Activated T-cell treated with anti-CD3 and anti-CD28 coated beads, Interleukin-2, amount 50 U/mL, for 72 hours (primary cell): Measurements from ENCODE around the gene P2RX2. TPM values are rescaled to one million over a fixed set of nuclear protein-coding genes. Genes with fewer than 3 reads are reported as not detected.

Experiments
- ATAC-seq, 2 donors: fragments of 150-1000 bp; cut with Tn5 transposase; replicated peaks in 1 of 2; 2 replicates each; pipeline ENCODE4 v1.10.0; 2021; ENCODE audit warnings: moderate library complexity in 2 of 2, mild to moderate bottlenecking in 1 of 2
- DNase-seq, 2 donors: peaks; one replicate each; pipeline ENCODE4 v3.0.0; 2021 to 2022; ENCODE audit warnings: mixed read lengths in 1 of 2
- H3K27ac Mint-ChIP-seq: one replicate; pipeline ENCODE4 v1.8.0; 2022; ENCODE audit warnings: mild to moderate bottlenecking, moderate library complexity, mixed read lengths
- H3K27me3 Mint-ChIP-seq: one replicate; pipeline ENCODE4 v1.8.0; 2022; ENCODE audit warnings: low read depth, mixed read lengths
- H3K36me3 Mint-ChIP-seq, 2 donors: one replicate each; pipeline ENCODE4 v1.8.0; 2022; ENCODE audit warnings: mixed read lengths in 2 of 2, mild to moderate bottlenecking in 1 of 2; ENCODE audit not compliant: insufficient read depth in 2 of 2
- H3K4me1 Mint-ChIP-seq: one replicate; pipeline ENCODE4 v1.8.0; 2022; ENCODE audit warnings: low read depth, mixed read lengths
- H3K4me3 Mint-ChIP-seq, 2 donors: one replicate each; pipeline ENCODE4 v1.8.0; 2022; ENCODE audit warnings: mild to moderate bottlenecking in 2 of 2, mixed read lengths in 2 of 2, moderate library complexity in 2 of 2
- H3K9me3 Mint-ChIP-seq, 2 donors: one replicate each; pipeline ENCODE4 v1.8.0; 2022; ENCODE audit warnings: mixed read lengths in 2 of 2
- total RNA-seq, 2 donors: library from RNA; stranded (reverse); gene quantifications; one replicate each; pipeline ENCODE4 v1.2.3, GENCODE V29; 2022

The P2RX2 gene
- total RNA-seq, 2 donors from 2014 or later: not detected

DNA sequence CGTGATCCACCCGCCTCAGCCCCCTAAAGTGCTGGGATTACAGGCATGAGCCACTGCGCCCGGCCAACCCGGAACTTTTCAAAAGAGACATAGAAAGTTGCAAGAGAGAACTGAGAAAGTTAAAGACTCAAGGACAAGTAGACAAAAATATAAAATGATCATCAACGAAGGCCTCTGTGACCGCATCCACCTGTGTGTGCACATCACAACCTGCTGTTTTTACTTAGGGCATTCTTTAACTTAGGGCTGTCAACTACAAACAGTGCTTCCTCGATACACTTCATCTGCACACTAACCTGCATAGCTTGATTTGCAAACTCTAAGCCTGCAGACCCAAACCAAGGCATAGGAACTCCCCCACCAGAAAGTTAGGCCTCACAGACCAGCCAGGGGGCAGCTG lies 14.8 kb downstream of the P2RX2 start:
- no peak for DNase-seq
- Mint-ChIP-seq H3K27me3 (no peaks in the 10 kb centered on the region), H3K27ac (no peak overlapping the region), H3K4me1 (no peaks in the 10 kb centered on the region), H3K36me3 (peaks cover 5 to 57% of the 10 kb centered on the region in 2 donors), H3K4me3 (no peak overlapping the region), H3K9me3 (no peaks in the 10 kb centered on the region)
- no peak for ATAC-seq

DNA sequence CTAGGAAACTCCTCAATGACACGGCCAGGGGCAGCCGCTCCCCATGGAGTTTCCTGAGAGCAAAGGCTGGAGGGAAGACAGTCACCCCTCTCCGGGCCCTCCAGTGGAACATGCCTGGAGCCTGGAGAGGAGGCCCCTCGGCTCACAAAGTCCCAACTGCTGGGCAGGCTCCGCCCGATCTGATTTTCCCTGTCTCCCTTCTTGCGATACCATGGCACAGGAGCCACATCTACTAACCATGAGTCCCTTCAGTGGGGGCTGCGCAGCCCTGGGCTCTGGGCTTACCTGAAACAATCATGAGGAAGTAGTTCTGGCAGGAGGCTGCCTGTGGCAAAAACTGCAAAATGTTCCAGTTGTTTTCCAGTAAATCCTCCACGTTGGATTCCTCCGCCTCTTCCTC lies 15.3 kb downstream of the P2RX2 start:
- DNase-seq (no peak), ATAC-seq (no peak)
- H3K27ac Mint-ChIP-seq: no peak overlapping the region
- H3K4me1 Mint-ChIP-seq: no peaks in the 10 kb centered on the region
- peaks cover 7 to 56% of the 10 kb centered on the region in 2 donors for H3K36me3 Mint-ChIP-seq
- H3K27me3 Mint-ChIP-seq: no peaks in the 10 kb centered on the region
- H3K4me3 Mint-ChIP-seq: no peak overlapping the region
- H3K9me3 Mint-ChIP-seq: no peaks in the 10 kb centered on the region

DNA sequence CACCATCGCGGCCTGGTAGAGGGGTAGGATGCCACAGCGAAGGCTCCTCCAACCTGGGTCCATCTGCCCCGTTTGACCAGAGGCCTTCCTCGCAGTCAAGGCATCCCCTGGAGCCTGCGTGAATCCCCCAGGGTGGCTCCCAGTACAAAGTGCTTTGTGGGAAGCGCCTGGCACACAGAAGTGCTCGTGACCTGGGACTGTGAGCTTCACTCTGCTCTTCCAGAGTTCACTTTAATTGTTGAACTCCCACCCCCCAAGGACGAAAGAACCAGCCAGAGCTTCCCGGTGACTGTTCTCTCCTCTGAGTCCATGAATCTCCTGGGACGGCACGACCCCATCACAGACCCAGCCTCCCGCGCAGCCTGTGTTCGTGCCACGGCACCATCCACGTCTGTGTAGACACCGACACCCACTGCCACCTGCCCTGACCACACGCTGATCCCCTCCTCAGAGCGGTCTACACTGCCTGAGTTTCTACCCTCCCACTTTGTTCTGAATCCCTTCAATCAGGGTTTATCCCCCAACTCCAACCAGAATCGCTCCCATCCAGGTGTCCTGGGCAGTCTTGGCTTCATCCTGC lies 15.9 kb downstream of the P2RX2 start:
- Mint-ChIP-seq H3K9me3 (no peaks in the 10 kb centered on the region), H3K27ac (no peak overlapping the region), H3K36me3 (peaks cover 8 to 60% of the 10 kb centered on the region in 2 donors), H3K4me3 (no peak overlapping the region), H3K4me1 (no peaks in the 10 kb centered on the region), H3K27me3 (no peaks in the 10 kb centered on the region)
- ATAC-seq (no peak), DNase-seq (no peak)

DNA sequence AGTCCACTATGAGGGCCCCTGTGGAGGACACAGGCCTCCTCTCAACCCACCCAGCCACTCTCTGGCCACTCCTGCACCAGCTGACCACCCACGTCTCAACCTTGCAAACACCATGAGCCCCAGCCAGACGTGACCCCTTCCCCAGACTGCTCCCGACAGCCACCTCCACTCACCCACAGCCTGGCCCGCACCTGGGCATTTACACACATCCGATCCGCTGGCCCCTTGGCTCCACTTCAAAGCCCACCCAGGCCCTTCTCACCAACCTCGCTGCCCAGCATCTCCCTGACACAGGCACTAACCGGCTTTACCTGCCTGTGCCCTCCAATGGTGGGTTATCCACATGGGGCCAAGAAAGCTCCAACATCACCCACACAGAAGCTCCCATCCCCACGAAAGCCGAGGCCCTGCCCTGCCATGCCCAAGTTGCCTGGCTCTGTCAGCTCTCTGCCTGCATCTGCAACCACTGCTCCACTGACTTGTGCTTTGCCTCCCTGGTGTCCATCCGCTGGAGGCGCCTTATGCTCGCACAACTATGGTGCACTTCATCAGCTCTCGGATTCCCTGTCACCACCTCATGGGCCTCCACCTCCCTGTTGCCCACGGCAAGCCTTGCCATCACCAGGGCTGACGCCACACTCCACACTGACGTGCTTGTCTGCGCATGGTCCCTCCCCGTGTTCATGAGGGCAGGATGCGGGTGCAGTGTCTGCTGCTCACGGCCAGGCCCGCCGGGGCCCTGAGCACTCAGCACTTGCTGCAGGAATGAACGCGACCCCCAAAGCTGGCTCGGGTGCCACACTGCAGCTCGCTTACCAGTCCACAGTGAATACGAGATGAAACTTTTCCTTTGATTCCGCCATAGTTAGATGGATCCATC lies 16.7 kb downstream of the P2RX2 start:
- H3K27ac Mint-ChIP-seq: no peak overlapping the region
- no peaks in the 10 kb centered on the region for H3K4me1 Mint-ChIP-seq
- no peaks in the 10 kb centered on the region for H3K9me3 Mint-ChIP-seq
- no peak overlapping the region for H3K4me3 Mint-ChIP-seq
- no peaks in the 10 kb centered on the region for H3K27me3 Mint-ChIP-seq
- ATAC-seq (no peak), DNase-seq (no peak)
- peaks cover 8 to 54% of the 10 kb centered on the region in 2 donors for H3K36me3 Mint-ChIP-seq

DNA sequence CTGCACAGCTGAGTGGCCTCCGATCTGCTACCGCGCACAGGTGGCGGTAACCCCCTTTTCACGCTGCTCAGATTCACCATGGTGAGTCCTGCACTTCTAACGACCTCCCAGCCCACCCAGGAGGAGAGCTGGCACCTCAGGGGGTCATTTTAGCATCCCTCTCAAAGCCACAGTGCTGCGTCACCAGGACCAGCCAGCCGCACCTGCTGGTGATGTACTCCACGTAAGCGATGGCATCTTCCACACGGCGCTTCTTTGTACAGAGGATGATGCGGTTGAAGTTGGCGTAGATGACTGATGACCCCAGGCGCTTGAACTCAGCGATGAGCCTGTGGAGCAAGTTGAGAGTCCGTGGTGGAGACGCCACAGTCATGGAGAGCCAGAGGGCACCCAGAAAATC lies 19.2 kb downstream of the P2RX2 start:
- Mint-ChIP-seq H3K9me3 (no peaks in the 10 kb centered on the region), H3K27me3 (no peaks in the 10 kb centered on the region), H3K4me3 (no peak overlapping the region), H3K36me3 (peaks cover 6 to 48% of the 10 kb centered on the region in 2 donors), H3K27ac (no peak overlapping the region), H3K4me1 (no peaks in the 10 kb centered on the region)
- ATAC-seq (no peak), DNase-seq (no peak)

DNA sequence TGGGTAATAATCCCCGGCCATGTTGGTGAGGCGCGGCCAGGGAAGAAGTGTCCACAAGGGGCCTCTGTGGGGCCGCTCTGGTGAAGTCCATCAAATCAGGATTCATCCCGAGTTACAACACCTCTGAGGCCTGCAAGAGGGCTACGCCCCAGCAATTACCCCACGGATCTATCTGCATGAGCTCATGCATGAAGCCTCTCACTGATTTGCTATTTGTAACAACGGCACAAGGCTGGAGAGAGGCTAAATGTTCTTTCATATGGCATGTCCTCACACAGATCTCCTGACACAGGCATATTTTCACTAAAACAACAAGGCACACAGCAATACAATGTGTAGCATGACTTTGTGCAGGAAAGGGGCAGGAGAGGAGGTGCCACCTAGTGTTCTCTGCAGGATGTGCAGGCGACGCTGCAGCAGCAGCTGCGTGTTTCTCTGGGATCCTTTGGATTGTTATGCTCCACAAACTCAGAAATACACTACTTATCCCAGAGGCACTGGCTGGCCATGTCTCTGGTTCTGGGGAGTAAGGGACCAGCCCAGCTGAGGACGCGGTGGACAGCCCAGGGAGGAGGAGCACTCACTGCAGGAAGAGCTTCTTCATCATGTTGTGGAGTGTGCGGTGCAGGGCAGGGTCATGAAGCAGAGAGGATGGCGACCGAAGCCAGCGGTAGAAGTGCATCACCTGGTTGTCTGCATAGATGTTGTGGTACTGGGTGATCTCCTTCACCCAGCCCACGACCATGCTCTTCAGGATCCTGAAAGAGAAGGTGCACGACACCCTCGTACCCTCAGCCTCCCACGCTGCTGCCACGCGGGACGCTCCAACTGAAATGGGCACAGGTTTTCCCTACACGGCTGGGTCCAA lies 20.2 kb downstream of the P2RX2 start:
- Mint-ChIP-seq H3K27ac (no peak overlapping the region), H3K36me3 (peaks cover 6 to 50% of the 10 kb centered on the region in 2 donors), H3K9me3 (no peaks in the 10 kb centered on the region), H3K4me3 (no peak overlapping the region), H3K4me1 (no peaks in the 10 kb centered on the region), H3K27me3 (no peaks in the 10 kb centered on the region)
- DNase-seq (no peak), ATAC-seq (no peak)

DNA sequence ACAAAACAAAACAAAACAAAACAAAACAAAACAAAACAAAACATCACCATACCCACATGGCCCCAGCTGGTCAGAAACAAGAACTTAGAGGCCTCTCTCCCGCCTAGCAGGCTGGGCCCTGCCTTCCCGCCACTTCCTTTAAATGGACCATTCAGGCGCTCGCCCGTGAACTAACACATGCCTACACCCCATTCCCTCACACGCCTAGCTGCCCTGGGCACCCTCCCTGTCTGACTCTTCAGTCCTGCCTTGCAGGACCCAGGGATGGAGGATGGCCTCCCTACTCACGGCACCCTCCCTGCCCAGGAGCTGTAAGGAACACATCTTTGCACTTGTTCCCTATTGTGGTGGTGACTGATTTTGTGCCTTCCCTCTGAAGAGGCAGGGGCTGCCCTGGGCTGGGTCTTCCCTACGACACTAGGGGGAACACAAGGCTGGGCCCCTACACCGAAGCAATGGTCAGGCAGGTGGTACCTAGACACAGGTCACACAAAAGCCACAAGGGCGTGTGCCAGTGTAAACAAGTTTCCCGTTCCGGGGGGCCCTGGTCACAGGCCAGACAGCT lies 21.5 kb downstream of the P2RX2 start:
- no peak overlapping the region for H3K4me3 Mint-ChIP-seq
- ATAC-seq: no peak
- no peaks in the 10 kb centered on the region for H3K27me3 Mint-ChIP-seq
- H3K27ac Mint-ChIP-seq: no peak overlapping the region
- no peaks in the 10 kb centered on the region for H3K4me1 Mint-ChIP-seq
- no peak for DNase-seq
- no peaks in the 10 kb centered on the region for H3K9me3 Mint-ChIP-seq
- H3K36me3 Mint-ChIP-seq: peaks cover 8 to 50% of the 10 kb centered on the region in 2 donors

DNA sequence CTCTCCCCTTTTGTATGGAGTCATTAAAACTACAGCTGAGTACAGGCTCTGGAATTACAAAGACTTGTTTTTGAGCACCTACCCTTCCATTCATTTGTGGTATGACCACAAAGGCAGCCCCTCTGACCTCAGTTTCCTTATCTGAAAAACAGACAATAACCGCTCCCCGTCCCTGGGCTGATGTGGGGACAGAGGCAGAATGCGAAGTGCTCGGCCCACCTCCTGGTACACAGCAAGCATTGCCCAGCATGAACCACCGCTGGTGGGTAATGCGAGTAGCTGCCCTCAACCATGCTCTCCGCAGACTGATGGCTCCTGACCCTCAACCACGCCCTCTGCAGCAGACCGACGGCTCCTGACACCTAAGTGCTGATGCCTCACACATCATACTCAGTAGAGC lies 22.4 kb downstream of the P2RX2 start:
- no peak overlapping the region for H3K27ac Mint-ChIP-seq
- no peak for ATAC-seq
- H3K4me3 Mint-ChIP-seq: no peak overlapping the region

DNA sequence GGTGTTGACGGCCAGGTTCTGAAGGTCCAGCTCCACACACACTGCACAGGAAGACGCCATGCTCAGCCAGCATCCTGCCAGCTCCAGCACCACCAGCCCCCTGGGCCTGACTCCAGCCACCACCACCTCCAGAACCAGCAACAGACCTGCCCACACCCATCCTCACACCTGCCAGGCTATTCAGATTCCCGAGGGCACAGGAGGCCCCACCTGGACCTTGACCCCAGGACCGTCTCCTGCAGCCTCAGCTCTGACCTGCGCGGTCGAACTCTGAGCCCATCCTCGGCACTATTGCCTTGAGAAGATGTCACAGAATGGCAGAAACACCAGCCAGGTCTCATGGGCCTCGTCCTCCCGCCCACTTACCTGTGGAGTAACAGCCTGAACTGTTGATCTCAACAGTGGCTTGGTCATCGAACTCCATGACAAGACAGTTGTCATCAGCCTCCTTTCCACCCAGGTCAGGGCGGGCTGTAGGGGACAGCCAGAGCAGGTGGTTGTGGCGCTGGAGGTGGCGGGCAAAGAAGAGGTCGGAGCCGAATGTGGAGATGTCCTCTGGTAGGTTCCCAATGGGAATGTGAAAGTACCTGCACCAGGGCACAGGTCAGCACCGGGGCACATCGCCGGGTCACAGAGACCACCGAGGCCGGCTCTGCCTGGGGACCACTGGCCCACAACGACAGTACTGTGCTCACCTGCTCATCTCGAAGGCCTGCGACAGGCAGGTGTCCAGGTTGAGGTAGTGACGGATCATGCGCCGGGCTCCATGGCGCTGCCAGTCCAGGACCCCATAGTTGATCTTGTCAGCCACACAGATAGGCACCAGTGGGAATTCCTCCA lies 23.5 kb downstream of the P2RX2 start:
- no peaks in the 10 kb centered on the region for H3K27me3 Mint-ChIP-seq
- H3K4me3 Mint-ChIP-seq: no peak overlapping the region
- no peaks in the 10 kb centered on the region for H3K9me3 Mint-ChIP-seq
- ATAC-seq: no peak
- H3K36me3 Mint-ChIP-seq: peaks cover 5 to 39% of the 10 kb centered on the region in 2 donors
- H3K27ac Mint-ChIP-seq: no peak overlapping the region
- peaks cover 3% of the 10 kb centered on the region for H3K4me1 Mint-ChIP-seq
- DNase-seq: no peak

More for the DNA sequence above, 22.4 kb downstream of the P2RX2 start:
- Mint-ChIP-seq H3K36me3 (peaks cover 5 to 44% of the 10 kb centered on the region in 2 donors), H3K4me1 (no peaks in the 10 kb centered on the region), H3K9me3 (no peaks in the 10 kb centered on the region), H3K27me3 (no peaks in the 10 kb centered on the region)
- no peak for DNase-seq

DNA sequence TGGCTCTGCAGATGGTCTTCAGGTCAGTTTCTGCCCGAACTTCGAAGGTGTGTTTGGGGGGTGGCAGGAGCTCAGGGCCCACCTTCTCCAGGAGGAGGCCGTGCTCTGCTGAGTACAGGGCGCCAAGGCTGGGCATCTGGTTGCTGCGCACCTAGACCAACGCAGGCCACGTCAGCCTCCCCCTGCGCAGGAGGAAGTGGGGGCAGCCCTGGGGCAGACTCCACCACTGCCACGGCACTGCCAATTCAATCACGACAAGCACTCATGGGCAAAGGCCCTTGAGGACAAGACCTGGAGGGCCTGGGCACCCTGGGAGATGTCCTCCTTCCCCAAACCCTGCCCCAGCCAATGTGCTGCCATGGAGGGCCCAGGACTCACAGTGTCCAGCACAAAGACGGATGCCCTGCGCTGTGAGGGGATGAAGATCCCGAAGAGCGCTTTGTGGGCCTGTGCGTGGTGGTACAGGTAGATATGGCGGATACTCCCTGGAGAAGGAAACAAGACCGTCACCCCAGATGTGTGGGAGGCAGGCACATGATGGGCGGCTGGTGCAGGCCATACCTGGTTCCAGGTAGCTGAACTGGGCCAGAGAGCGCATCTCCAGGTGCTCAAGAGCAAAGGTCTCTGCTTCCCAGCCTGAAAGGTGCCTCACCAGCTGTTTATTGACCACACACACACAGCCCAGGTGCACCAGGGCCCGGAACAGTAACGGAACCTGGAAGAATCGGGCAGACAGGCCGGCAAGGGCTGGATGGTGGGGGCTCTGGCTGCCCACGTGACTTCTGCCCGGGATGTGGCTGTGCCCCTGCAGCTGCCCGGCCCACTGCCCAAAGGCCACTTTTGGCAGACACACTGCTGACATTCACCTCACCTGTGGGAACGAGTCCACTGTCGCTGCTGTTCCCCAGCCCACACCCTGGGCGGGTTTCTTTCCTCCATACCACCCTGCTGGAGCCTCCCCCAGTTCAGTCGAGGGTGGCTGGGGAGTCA lies 24.6 kb downstream of the P2RX2 start:
- H3K36me3 Mint-ChIP-seq: peaks cover 13 to 39% of the 10 kb centered on the region in 2 donors
- no peaks in the 10 kb centered on the region for H3K9me3 Mint-ChIP-seq
- no peak for ATAC-seq

DNA sequence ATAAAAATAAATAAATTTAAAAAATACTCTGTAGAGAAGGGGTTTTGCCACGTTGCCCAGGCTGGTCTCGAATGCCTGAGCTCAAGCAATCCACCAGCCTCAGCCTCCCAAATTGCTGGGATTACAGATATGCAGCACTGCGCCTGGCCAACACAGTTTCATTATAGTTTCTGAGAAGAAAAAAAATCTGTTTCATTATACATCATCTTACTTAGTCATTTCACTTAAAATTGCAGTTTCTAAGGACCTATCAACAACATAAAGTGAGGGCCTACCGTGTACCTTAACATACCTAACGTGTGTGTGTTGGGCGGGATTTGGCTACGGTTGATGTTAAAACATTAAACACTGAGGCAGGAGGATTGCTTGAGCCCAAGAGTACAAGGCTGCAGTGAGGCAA lies 28.3 kb downstream of the P2RX2 start:
- DNase-seq (peak in 1 of 2 donors; percentile 17), ATAC-seq (peak; percentile 81 to 84)
- no peaks in the 10 kb centered on the region for H3K27me3 Mint-ChIP-seq
- no peak overlapping the region for H3K4me3 Mint-ChIP-seq
- H3K27ac Mint-ChIP-seq: no peak overlapping the region
- no peaks in the 10 kb centered on the region for H3K9me3 Mint-ChIP-seq
- peaks cover 11 to 26% of the 10 kb centered on the region in 2 donors for H3K36me3 Mint-ChIP-seq
- peaks cover 14% of the 10 kb centered on the region for H3K4me1 Mint-ChIP-seq

More for the DNA sequence above, 24.6 kb downstream of the P2RX2 start:
- H3K4me3 Mint-ChIP-seq: no peak overlapping the region
- no peak overlapping the region for H3K27ac Mint-ChIP-seq
- H3K27me3 Mint-ChIP-seq: no peaks in the 10 kb centered on the region
- no peak for DNase-seq
- peaks cover 14% of the 10 kb centered on the region for H3K4me1 Mint-ChIP-seq
